HCT116 (cell line): ENCODE measurements around the gene NARF.

Experiments used
- ATF3 ChIP-seq: IDR thresholded peaks from 2 replicates; pipeline ENCODE4 v1.6.1; 2012
- CEBPB ChIP-seq: IDR thresholded peaks from 2 replicates; pipeline ENCODE4 v1.6.1; 2012; ENCODE audit warnings: low read depth
- CTCF ChIP-seq, 3 experiments: fragments of 200-600 bp in 1 of 3; sonication (generic) in 1 of 3; IDR thresholded peaks in 2 of 3; conservative IDR thresholded peaks in 1 of 3; 2 replicates each; pipeline ENCODE4 v1.5.1; 2012 to 2017; ENCODE audit warnings: low read depth in 2 of 3, low read length in 2 of 3, antibody characterized with exemption in 1 of 3, borderline replicate concordance in 1 of 3, control low read depth in 1 of 3, mild to moderate bottlenecking in 1 of 3, mixed read lengths in 1 of 3, mixed run types in 1 of 3, moderate library complexity in 1 of 3; ENCODE audit not compliant: insufficient read depth in 1 of 3
- EZH2 ChIP-seq: fragments of 200-600 bp; sonication (generic); IDR thresholded peaks from 2 replicates; pipeline ENCODE4 v1.6.1; 2017; ENCODE audit warnings: antibody characterized with exemption, mixed run types
- EZH2phosphoT487 ChIP-seq: fragments of 200-600 bp; IDR thresholded peaks from 2 replicates; pipeline ENCODE4 v1.6.1; 2018; ENCODE audit warnings: antibody characterized with exemption, borderline replicate concordance
- POLR2A ChIP-seq: IDR thresholded peaks from 2 replicates; pipeline ENCODE4 v1.7.0; 2011; ENCODE audit warnings: borderline replicate concordance; ENCODE audit not compliant: insufficient read depth, insufficient read length; ENCODE audit errors: extremely low read depth
- POLR2AphosphoS5 ChIP-seq: IDR thresholded peaks from 2 replicates; pipeline ENCODE4 v1.6.1; 2011; ENCODE audit warnings: mild to moderate bottlenecking, low read depth, low read length, moderate library complexity
- REST ChIP-seq: IDR thresholded peaks from 2 replicates; pipeline ENCODE4 v1.6.1; 2012; ENCODE audit warnings: low read depth
- SIN3A ChIP-seq: IDR thresholded peaks from 2 replicates; pipeline ENCODE4 v1.6.1; 2012; ENCODE audit warnings: low read depth
- ZBTB33 ChIP-seq: IDR thresholded peaks from 2 replicates; pipeline ENCODE4 v1.6.1; 2011; ENCODE audit warnings: mild to moderate bottlenecking, low read length, moderate library complexity; ENCODE audit not compliant: insufficient replicate concordance; ENCODE audit errors: extremely low read depth
- ZFX ChIP-seq: fragments of 450-650 bp; IDR thresholded peaks from 2 replicates; pipeline ENCODE4 v1.6.1; 2017

- TF ChIP-seq CEBPB, result no peak
- peak; percentile 80 for TF ChIP-seq ZBTB33
- no peak for TF ChIP-seq CTCF (IDR thresholded peaks at IDR 0.05 in 2 of 3, conservative IDR thresholded peaks at IDR 0.05 in 1 of 3; ENCODE audit: borderline replicate concordance in 1 of 3, insufficient read depth in 1 of 3, low read depth in 2 of 3, low read length in 2 of 3)
- peak; percentile 92 for TF ChIP-seq POLR2AphosphoS5
- TF ChIP-seq EZH2phosphoT487, result no peak
- TF ChIP-seq POLR2A, result peak; percentile 43
- TF ChIP-seq SIN3A, result peak; percentile 77
- no peak for TF ChIP-seq ATF3
- no peak for TF ChIP-seq EZH2
- TF ChIP-seq ZFX, result peak; percentile 99
- no peak for TF ChIP-seq REST
Observed at GRCh38 chr17:82518826-82519810, 60.6 kb downstream of the NARF start, which contains the start of gene FOXK2.
